Naive thymus-derived CD8-positive, alpha-beta T cell (primary cell): ENCODE results near the gene MAN2A2. TPM values are rescaled to one million over a fixed set of nuclear protein-coding genes. Genes with fewer than 3 reads are reported as not detected.

Experiments used
- ATAC-seq, 2 donors: fragments of 150-1000 bp; cut with Tn5 transposase in 1 of 2; sonication (Bioruptor Pico), chemical (Tn5 transposase) in 1 of 2; 1 replicate in 1 of 2; 2 replicates in 1 of 2; pipeline ENCODE4 v1.10.0; 2021; ENCODE audit warnings: mild to moderate bottlenecking in 2 of 2, moderate library complexity in 2 of 2
- POLR2A ChIA-PET: fragments of 350-600 bp; sonication (Branson Sonifier 250); formaldehyde crosslinking; loops from one replicate; lab custom pipeline; 2021; ENCODE audit warnings: antibody characterized with exemption; lab: Charles Lee
- DNase-seq, 10 donors: peaks; one replicate each; pipeline versions ENCODE4 v3.0.0 to v3.0.0-alpha.2; 2020 to 2022
- H3K27ac Mint-ChIP-seq, 10 donors: one replicate each; pipeline ENCODE4 v1.8.0; 2020 to 2022; ENCODE audit warnings: mild to moderate bottlenecking in 10 of 10, mixed read lengths in 10 of 10, moderate library complexity in 4 of 10, inconsistent platforms in 1 of 10
- H3K27me3 Mint-ChIP-seq, 5 donors: one replicate each; pipeline ENCODE4 v1.8.0; 2021 to 2022; ENCODE audit warnings: mixed read lengths in 5 of 5
- H3K36me3 Mint-ChIP-seq, 3 donors: one replicate each; pipeline ENCODE4 v1.8.0; 2020 to 2022; ENCODE audit warnings: mixed read lengths in 3 of 3, mild to moderate bottlenecking in 2 of 3, inconsistent platforms in 1 of 3
- H3K4me1 Mint-ChIP-seq, 4 donors: one replicate each; pipeline ENCODE4 v1.8.0; 2021 to 2022; ENCODE audit warnings: mixed read lengths in 4 of 4
- H3K4me3 Mint-ChIP-seq, 10 donors: one replicate each; pipeline ENCODE4 v1.8.0; 2020 to 2022; ENCODE audit warnings: mild to moderate bottlenecking in 10 of 10, mixed read lengths in 10 of 10, moderate library complexity in 6 of 10, inconsistent platforms in 1 of 10
- H3K9me3 Mint-ChIP-seq, 9 donors: one replicate each; pipeline ENCODE4 v1.8.0; 2020 to 2022; ENCODE audit warnings: mixed read lengths in 9 of 9, mild to moderate bottlenecking in 3 of 9, inconsistent platforms in 1 of 9, moderate library complexity in 1 of 9
- polyA plus RNA-seq, 3 donors: library from polyadenylated mRNA; unstranded; fragments of 300-500 nt; fragmentation: Illumina TruSeq; gene quantifications; one replicate each; pipeline ENCODE4 v1.2.3, GENCODE V29; 2021
- total RNA-seq, 8 experiments: library from RNA in 2 of 8; stranded (reverse) in 2 of 8; gene quantifications; one replicate each; pipeline ENCODE4 v1.2.3 and lab custom pipeline; 2021 to 2026

The MAN2A2 gene
- total and polyA plus RNA-seq, 5 experiments from 2014 or later, result 3.1 to 139 (median 8.6) TPM

GRCh38 chr15:90955624-90956273 is 52.6 kb downstream of the MAN2A2 start:
- no peak for DNase-seq
- peak overlapping the region in 7 of 10 donors; percentile 20 to 97 (median 51) for H3K27ac Mint-ChIP-seq
- H3K27me3 Mint-ChIP-seq, result no peaks in the 10 kb centered on the region
- POLR2A ChIA-PET, result interaction anchor here (0.6 to 4.4 kb wide), 3 partner anchors 22 to 66 kb away, joined by 4 to 56 read pairs (median 6); partner anchors contain the start of genes HDDC3, UNC45A and VPS33B
- peaks cover 0 to 21% (median 0%) of the 10 kb centered on the region in 3 donors for H3K36me3 Mint-ChIP-seq
- ATAC-seq, result no peak
- peaks cover 4 to 23% (median 12%) of the 10 kb centered on the region in 4 donors for H3K4me1 Mint-ChIP-seq
- H3K4me3 Mint-ChIP-seq, result peak overlapping the region; percentile 67 to 90 (median 82)
- no peaks in the 10 kb centered on the region for H3K9me3 Mint-ChIP-seq

GRCh38 chr15:90956274-90957030 is 53.4 kb downstream of the MAN2A2 start:
- Mint-ChIP-seq H3K4me1 (peaks cover 4 to 23% (median 12%) of the 10 kb centered on the region in 4 donors), H3K36me3 (peaks cover 0 to 21% (median 0%) of the 10 kb centered on the region in 3 donors), H3K27me3 (no peaks in the 10 kb centered on the region), H3K9me3 (no peaks in the 10 kb centered on the region), H3K27ac (peak overlapping the region in 5 of 10 donors; percentile 20 to 97 (median 41)), H3K4me3 (peak overlapping the region; percentile 66 to 90 (median 72))
- ATAC-seq (no peak), DNase-seq (peak in 9 of 10 donors; percentile 31 to 80 (median 46))
- POLR2A ChIA-PET, result interaction anchor here (0.6 to 4.4 kb wide), 4 partner anchors 23 to 93 kb away, joined by 3 to 56 read pairs (median 5); partner anchors contain the start of genes HDDC3 and UNC45A

GRCh38 chr15:90957031-90957790 is 54.1 kb downstream of the MAN2A2 start:
- no peak for DNase-seq

GRCh38 chr15:90957791-90958190 is 54.7 kb downstream of the MAN2A2 start:
- ATAC-seq (no peak), DNase-seq (no peak)
- Mint-ChIP-seq H3K4me3 (peak overlapping the region in 9 of 10 donors; percentile 43 to 70 (median 57)), H3K27me3 (no peaks in the 10 kb centered on the region), H3K27ac (peak overlapping the region in 5 of 10 donors; percentile 43 to 67 (median 63)), H3K4me1 (peaks cover 4 to 23% (median 12%) of the 10 kb centered on the region in 4 donors), H3K9me3 (no peaks in the 10 kb centered on the region), H3K36me3 (peaks cover 0 to 22% (median 0%) of the 10 kb centered on the region in 3 donors)
- POLR2A ChIA-PET, result interaction anchor here (0.7 kb wide), 1 partner anchor 18 kb away, joined by 3 read pairs; no protein-coding TSS in a partner anchor

More at GRCh38 chr15:90957031-90957790, 54.1 kb downstream of the MAN2A2 start:
- no peak for ATAC-seq
- Mint-ChIP-seq H3K4me1 (peaks cover 4 to 23% (median 12%) of the 10 kb centered on the region in 4 donors), H3K36me3 (peaks cover 0 to 22% (median 0%) of the 10 kb centered on the region in 3 donors), H3K4me3 (peak overlapping the region in 9 of 10 donors; percentile 52 to 90 (median 57)), H3K9me3 (no peaks in the 10 kb centered on the region), H3K27ac (peak overlapping the region in 5 of 10 donors; percentile 43 to 67 (median 63)), H3K27me3 (no peaks in the 10 kb centered on the region)
- POLR2A ChIA-PET, result interaction anchor here (0.7 to 4.4 kb wide), 4 partner anchors 18 to 93 kb away, joined by 3 to 56 read pairs (median 4); partner anchors contain the start of genes HDDC3 and UNC45A

- no peak overlapping the region for H3K4me3 Mint-ChIP-seq
- peak overlapping the region in 2 of 10 donors; percentile 8 to 50 for H3K27ac Mint-ChIP-seq
- ATAC-seq (no peak), DNase-seq (no peak)
- no peaks in the 10 kb centered on the region for H3K27me3 Mint-ChIP-seq
- POLR2A ChIA-PET, result interaction anchor here (0.7 kb wide), 1 partner anchor 400 kb away, joined by 3 read pairs; no protein-coding TSS in a partner anchor
- H3K36me3 Mint-ChIP-seq, result peaks cover 0 to 29% (median 5%) of the 10 kb centered on the region in 3 donors
- peaks cover 1 to 20% (median 10%) of the 10 kb centered on the region in 4 donors for H3K4me1 Mint-ChIP-seq
- H3K9me3 Mint-ChIP-seq, result no peaks in the 10 kb centered on the region
These were observed 56.0 kb downstream of the MAN2A2 start for GRCh38 chr15:90959028-90959595.

- Mint-ChIP-seq H3K27ac (peak overlapping the region in 2 of 10 donors; percentile 29 to 50), H3K4me1 (peaks cover 0 to 15% (median 8%) of the 10 kb centered on the region in 4 donors), H3K9me3 (no peaks in the 10 kb centered on the region), H3K36me3 (peaks cover 0 to 31% (median 5%) of the 10 kb centered on the region in 3 donors), H3K4me3 (no peak overlapping the region), H3K27me3 (no peaks in the 10 kb centered on the region)
- POLR2A ChIA-PET, result no interaction called here
- no peak for DNase-seq
- ATAC-seq, result no peak
These were observed 56.8 kb downstream of the MAN2A2 start for GRCh38 chr15:90959894-90960293.

GRCh38 chr15:90960298-90961091 is 57.4 kb downstream of the MAN2A2 start:
- DNase-seq, result no peak
- H3K27me3 Mint-ChIP-seq, result no peaks in the 10 kb centered on the region
- H3K9me3 Mint-ChIP-seq, result no peaks in the 10 kb centered on the region
- H3K36me3 Mint-ChIP-seq, result peaks cover 0 to 36% (median 5%) of the 10 kb centered on the region in 3 donors
- peak overlapping the region in 1 of 10 donors; percentile 38 for H3K27ac Mint-ChIP-seq
- POLR2A ChIA-PET, result no interaction called here
- no peak for ATAC-seq
- no peak overlapping the region for H3K4me3 Mint-ChIP-seq
- H3K4me1 Mint-ChIP-seq, result peaks cover 0 to 15% (median 8%) of the 10 kb centered on the region in 4 donors

GRCh38 chr15:90962021-90962420 is 58.9 kb downstream of the MAN2A2 start:
- peaks cover 0 to 45% (median 5%) of the 10 kb centered on the region in 3 donors for H3K36me3 Mint-ChIP-seq
- H3K9me3 Mint-ChIP-seq, result no peaks in the 10 kb centered on the region
- POLR2A ChIA-PET, result no interaction called here
- DNase-seq (no peak), ATAC-seq (no peak)
- H3K27me3 Mint-ChIP-seq, result no peaks in the 10 kb centered on the region
- H3K4me3 Mint-ChIP-seq, result no peak overlapping the region
- H3K4me1 Mint-ChIP-seq, result peaks cover 0 to 6% (median 3%) of the 10 kb centered on the region in 4 donors
- H3K27ac Mint-ChIP-seq, result peak overlapping the region in 1 of 10 donors; percentile 43

- Mint-ChIP-seq H3K27ac (peak overlapping the region in 4 of 10 donors; percentile 18 to 74 (median 43)), H3K4me3 (no peak overlapping the region), H3K9me3 (no peaks in the 10 kb centered on the region), H3K4me1 (no peaks in the 10 kb centered on the region), H3K27me3 (no peaks in the 10 kb centered on the region), H3K36me3 (peaks cover 0 to 40% (median 5%) of the 10 kb centered on the region in 3 donors)
- DNase-seq (no peak), ATAC-seq (no peak)
- POLR2A ChIA-PET, result no interaction called here
These were observed 63.2 kb downstream of the MAN2A2 start for GRCh38 chr15:90966262-90966661.

GRCh38 chr15:90967206-90967605 is 64.1 kb downstream of the MAN2A2 start:
- H3K4me1 Mint-ChIP-seq, result no peaks in the 10 kb centered on the region
- ATAC-seq (no peak), DNase-seq (no peak)
- no peak overlapping the region for H3K4me3 Mint-ChIP-seq
- no peaks in the 10 kb centered on the region for H3K27me3 Mint-ChIP-seq
- H3K36me3 Mint-ChIP-seq, result peaks cover 0 to 30% (median 5%) of the 10 kb centered on the region in 3 donors
- POLR2A ChIA-PET, result no interaction called here
- peak overlapping the region in 2 of 10 donors; percentile 19 to 56 for H3K27ac Mint-ChIP-seq
- no peaks in the 10 kb centered on the region for H3K9me3 Mint-ChIP-seq

- POLR2A ChIA-PET, result no interaction called here
These were observed 65.3 kb downstream of the MAN2A2 start for GRCh38 chr15:90968434-90968833.

More at GRCh38 chr15:90968434-90968833, 65.3 kb downstream of the MAN2A2 start:
- no peaks in the 10 kb centered on the region for H3K4me1 Mint-ChIP-seq
- peaks cover 0 to 22% (median under 1%) of the 10 kb centered on the region in 3 donors for H3K36me3 Mint-ChIP-seq
- H3K27ac Mint-ChIP-seq, result peak overlapping the region in 2 of 10 donors; percentile 11 to 12
- no peaks in the 10 kb centered on the region for H3K27me3 Mint-ChIP-seq
- DNase-seq (no peak), ATAC-seq (no peak)
- H3K4me3 Mint-ChIP-seq, result no peak overlapping the region
- no peaks in the 10 kb centered on the region for H3K9me3 Mint-ChIP-seq
